ENCODE results near the gene RDH13. TPM values are rescaled to one million over a fixed set of nuclear protein-coding genes. Genes with fewer than 3 reads are reported as not detected.
"Not testable (repeated sequence)": the region's sequence is repeated elsewhere in the genome, so short reads cannot be mapped to it uniquely, and the experiment has no call there.

The RDH13 gene, protein sequence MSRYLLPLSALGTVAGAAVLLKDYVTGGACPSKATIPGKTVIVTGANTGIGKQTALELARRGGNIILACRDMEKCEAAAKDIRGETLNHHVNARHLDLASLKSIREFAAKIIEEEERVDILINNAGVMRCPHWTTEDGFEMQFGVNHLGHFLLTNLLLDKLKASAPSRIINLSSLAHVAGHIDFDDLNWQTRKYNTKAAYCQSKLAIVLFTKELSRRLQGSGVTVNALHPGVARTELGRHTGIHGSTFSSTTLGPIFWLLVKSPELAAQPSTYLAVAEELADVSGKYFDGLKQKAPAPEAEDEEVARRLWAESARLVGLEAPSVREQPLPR
- 14.3 TPM for total RNA-seq

DNA sequence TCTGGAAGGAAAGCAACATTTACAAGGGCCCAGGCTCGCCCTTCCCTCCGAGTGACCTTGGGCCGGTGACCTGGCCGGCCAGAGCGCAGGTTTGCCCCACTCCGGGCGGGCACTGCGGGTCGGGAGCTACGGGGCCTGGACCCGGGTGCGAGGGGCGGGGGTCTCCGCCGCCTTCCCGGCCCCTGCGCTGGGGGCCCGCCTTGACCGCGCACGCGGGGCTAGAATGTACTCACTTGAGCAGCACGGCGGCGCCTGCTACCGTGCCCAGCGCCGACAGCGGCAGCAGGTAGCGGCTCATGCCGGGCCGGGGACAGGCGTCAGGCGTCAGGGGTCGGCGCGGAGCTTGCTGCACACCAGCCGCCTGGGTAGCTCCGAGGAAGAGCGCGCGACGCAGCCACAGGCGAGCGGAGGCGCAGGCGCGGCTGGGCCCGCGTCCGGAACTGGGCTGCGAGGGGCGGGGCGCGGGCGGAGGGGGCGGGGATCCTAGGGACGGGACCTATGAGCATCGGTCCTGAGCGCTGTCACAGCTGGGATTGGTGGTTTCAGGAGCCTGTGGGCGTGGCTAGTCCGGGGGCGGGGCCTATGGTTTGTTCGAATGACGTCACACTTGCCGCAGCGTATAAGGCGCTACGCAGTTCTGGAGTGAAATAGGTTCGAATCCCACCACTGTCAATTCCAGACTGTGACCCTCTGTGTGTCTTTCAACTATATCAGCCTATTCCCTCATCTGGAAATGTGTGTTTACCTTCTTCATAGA lies at the start of gene RDH13:
RDH13 (minus strand) TSS at position 414 of the 757 bp plus-strand sequence; CDS start at position 298, 116 bp downstream.
- FAIRE-seq, result no peak
- DNase-seq (ENCODE audit: low spot score in 2 of 2), result peak; percentile 88 to 97

DNA sequence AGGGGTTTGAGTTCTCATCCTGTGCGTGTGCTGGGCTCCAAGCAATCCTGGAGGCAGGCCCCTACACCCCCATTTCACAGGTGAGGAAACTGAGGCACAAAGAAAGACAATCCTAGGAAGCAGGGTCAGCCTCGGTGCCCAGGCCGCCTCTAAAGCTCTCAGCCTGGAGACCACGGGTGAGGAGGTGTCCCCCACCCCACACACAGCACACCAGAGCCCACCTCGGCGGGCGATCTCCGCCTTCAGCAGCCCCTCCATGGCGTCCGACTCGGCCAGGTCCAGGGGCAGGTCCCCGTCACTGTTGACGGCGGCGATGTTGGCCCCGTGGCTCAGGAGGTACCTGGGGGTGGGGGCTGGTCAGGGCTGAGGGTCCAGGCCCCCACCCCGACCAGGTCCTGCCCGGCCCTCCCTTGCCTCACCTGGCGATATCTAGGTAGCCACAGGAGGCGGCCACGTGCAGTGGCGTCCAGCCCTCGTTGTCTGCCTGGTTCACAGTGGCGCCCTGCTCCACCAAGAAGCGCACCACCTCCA lies 49.4 kb upstream of the RDH13 start:
- DNase-seq (ENCODE audit: low spot score in 2 of 2) (no peak), FAIRE-seq (no peak)

GRCh38 chr19:55111238-55111831 lies 48.4 kb upstream of the RDH13 start:
- DNase-seq (ENCODE audit: low spot score in 2 of 2) (no peak), FAIRE-seq (no peak)

GRCh38 chr19:55109527-55110291 lies 46.8 kb upstream of the RDH13 start:
- DNase-seq (ENCODE audit: low spot score in 2 of 2) (no peak), FAIRE-seq (no peak)

DNA sequence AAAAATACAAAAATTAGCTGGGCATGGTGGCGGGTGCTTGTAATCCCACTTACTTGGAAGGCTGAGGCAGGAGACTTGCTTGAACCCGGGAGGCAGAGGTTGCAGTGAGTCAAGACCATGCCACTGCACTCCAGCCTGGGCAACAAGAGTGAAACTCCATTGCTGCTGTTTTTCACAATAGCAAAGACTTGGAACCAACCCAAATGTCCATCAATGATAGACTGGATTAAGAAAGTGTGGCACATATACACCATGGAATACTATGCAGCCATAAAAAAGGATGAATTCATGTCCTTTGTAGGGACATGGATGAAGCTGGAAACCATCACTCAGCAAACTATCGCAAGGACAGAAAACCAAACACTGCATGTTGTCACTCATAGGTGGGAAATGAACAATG lies 44.3 kb upstream of the RDH13 start:
- not testable (repeated sequence) for FAIRE-seq; DNase-seq (ENCODE audit: low spot score in 2 of 2)

GRCh38 chr19:55106591-55106990 lies 43.6 kb upstream of the RDH13 start:
- DNase-seq (ENCODE audit: low spot score in 2 of 2) (no peak), FAIRE-seq (no peak)

- DNase-seq (ENCODE audit: low spot score in 2 of 2), result no peak
- no peak for FAIRE-seq
Observed at GRCh38 chr19:55105237-55105636, 42.3 kb upstream of the RDH13 start.

GRCh38 chr19:55103190-55103589 lies 40.2 kb upstream of the RDH13 start:
- FAIRE-seq (no peak), DNase-seq (ENCODE audit: low spot score in 2 of 2) (no peak)

GRCh38 chr19:55101261-55101660 lies 38.3 kb upstream of the RDH13 start:
- no peak for DNase-seq (ENCODE audit: low spot score in 2 of 2)
- no peak for FAIRE-seq

DNA sequence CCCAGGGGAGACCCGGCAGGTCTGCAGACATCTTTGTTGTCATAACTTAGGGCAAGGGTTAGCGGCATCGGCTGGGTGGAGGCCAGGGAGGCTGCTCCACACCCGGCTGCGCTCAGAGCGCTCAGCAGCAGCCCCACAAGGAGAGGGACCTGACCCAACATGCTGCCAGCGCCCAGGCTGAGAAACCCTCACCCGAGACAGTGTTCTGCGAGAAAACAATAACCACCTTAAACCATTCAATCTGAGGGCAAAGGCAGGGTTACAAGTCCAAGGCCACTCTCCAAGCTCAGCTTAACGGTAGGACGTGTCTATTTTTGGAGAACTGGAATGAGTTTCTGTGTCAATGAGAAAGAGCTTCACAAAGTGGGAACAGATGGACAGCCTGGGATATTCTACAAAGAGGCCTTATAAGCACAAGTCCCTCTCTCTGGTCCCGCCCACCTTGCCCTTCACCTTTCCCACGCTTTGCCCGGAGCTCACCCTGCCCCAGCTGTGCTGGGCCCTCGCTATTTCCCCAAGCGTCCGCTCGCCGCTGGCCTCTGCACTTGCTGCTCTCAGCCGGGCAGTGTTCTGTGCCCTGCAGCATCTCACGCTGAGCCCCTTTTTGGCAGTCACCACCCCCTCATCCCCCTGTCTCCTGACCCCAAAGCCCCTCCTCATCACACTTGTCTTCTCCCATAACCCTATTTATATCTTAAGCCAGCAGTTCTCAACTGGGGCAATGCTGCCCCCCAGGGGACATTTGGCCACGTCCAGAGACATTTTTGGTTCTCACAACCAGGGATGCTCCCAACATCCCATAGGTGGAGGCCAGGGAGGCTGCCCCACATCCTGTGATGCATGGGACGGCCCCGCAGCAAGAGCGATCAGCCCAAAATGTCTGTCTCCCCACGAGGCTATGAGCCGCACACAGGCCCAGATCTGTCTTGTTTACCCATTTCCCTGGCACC lies 36.9 kb upstream of the RDH13 start:
- DNase-seq (ENCODE audit: low spot score in 2 of 2) (no peak), FAIRE-seq (no peak)

GRCh38 chr19:55098716-55099556 lies 36.0 kb upstream of the RDH13 start:
- no peak for DNase-seq (ENCODE audit: low spot score in 2 of 2)
- no peak for FAIRE-seq

GRCh38 chr19:55097864-55098715 lies 35.1 kb upstream of the RDH13 start:
- DNase-seq (ENCODE audit: low spot score in 2 of 2) (no peak), FAIRE-seq (no peak)

GRCh38 chr19:55096061-55096701 lies 33.2 kb upstream of the RDH13 start:
- FAIRE-seq (no peak), DNase-seq (ENCODE audit: low spot score in 2 of 2) (no peak)

- DNase-seq (ENCODE audit: low spot score in 2 of 2) (no peak), FAIRE-seq (no peak)
Observed at GRCh38 chr19:55095260-55096060, 32.5 kb upstream of the RDH13 start.

GRCh38 chr19:55094456-55095259 lies 31.7 kb upstream of the RDH13 start:
- DNase-seq (ENCODE audit: low spot score in 2 of 2) (no peak), FAIRE-seq (no peak)
